OCI-LY1 (cell line): ENCODE results near the gene ITPK1.

Experiments
- H2AFZ ChIP-seq: fragments of 200-600 bp; sonication (generic), shearing (Covaris generic); 2 replicates; pipeline ENCODE4 v1.6.0; 2014; ENCODE audit warnings: antibody characterized with exemption, mild to moderate bottlenecking, low read length
- H3F3A ChIP-seq: fragments of 200-600 bp; sonication (generic), shearing (Covaris generic); 2 replicates; pipeline ENCODE4 v1.6.0; 2014; ENCODE audit warnings: mild to moderate bottlenecking, antibody characterized with exemption, low read length, moderate library complexity; ENCODE audit not compliant: insufficient read depth
- H3K27ac ChIP-seq: fragments of 200-600 bp; sonication (generic); 2 replicates; pipeline ENCODE4 v1.5.1; 2014; ENCODE audit warnings: low read length, mixed run types, mild to moderate bottlenecking, low read depth; ENCODE audit not compliant: poor library complexity, severe bottlenecking
- H3K27me3 ChIP-seq: fragments of 200-600 bp; sonication (generic); 2 replicates; pipeline ENCODE4 v1.6.0; 2014; ENCODE audit warnings: antibody characterized with exemption, mild to moderate bottlenecking, low read length, moderate library complexity; ENCODE audit not compliant: insufficient read depth
- H3K36me3 ChIP-seq: fragments of 200-600 bp; sonication (generic); 2 replicates; pipeline ENCODE4 v1.6.1; 2014; ENCODE audit warnings: mild to moderate bottlenecking, antibody characterized with exemption, low read length, moderate library complexity, mixed read lengths; ENCODE audit not compliant: insufficient read depth
- H3K4me1 ChIP-seq: fragments of 200-600 bp; sonication (generic); 2 replicates; pipeline ENCODE4 v1.5.1; 2014; ENCODE audit warnings: mild to moderate bottlenecking, low read length, moderate library complexity; ENCODE audit not compliant: insufficient read depth, severe bottlenecking
- H3K4me2 ChIP-seq: fragments of 200-600 bp; sonication (generic), shearing (Covaris generic); 2 replicates; pipeline ENCODE4 v1.6.1; 2014; ENCODE audit warnings: low read length
- H3K4me3 ChIP-seq: fragments of 200-600 bp; sonication (generic); 2 replicates; pipeline ENCODE4 v1.5.1; 2014; ENCODE audit warnings: low read length, low read depth, mild to moderate bottlenecking, mixed read lengths; ENCODE audit not compliant: poor library complexity, severe bottlenecking
- H3K79me2 ChIP-seq: fragments of 200-600 bp; shearing (Covaris generic); 2 replicates; pipeline ENCODE4 v1.6.1; 2016; ENCODE audit warnings: mixed run types, low read length, mixed read lengths; ENCODE audit not compliant: insufficient read depth
- H3K9ac ChIP-seq: fragments of 200-600 bp; sonication (generic), shearing (Covaris generic); 2 replicates; pipeline ENCODE4 v1.6.1; 2014; ENCODE audit warnings: mild to moderate bottlenecking, low read length, mixed read lengths
- H3K9me2 ChIP-seq: fragments of 200-600 bp; sonication (generic), shearing (Covaris generic); 2 replicates; pipeline ENCODE4 v1.6.1; 2014; ENCODE audit warnings: low read depth, mild to moderate bottlenecking, low read length, mixed read lengths
- H3K9me3 ChIP-seq: fragments of 200-600 bp; shearing (Covaris generic); 2 replicates; pipeline ENCODE4 v1.6.1; 2014; ENCODE audit warnings: low read length, mixed read lengths
- H4K20me1 ChIP-seq: fragments of 200-600 bp; sonication (generic), shearing (Covaris generic); 2 replicates; pipeline ENCODE4 v1.6.0; 2016; ENCODE audit warnings: mild to moderate bottlenecking, low read length; ENCODE audit not compliant: insufficient read depth
- EZH2 ChIP-seq: fragments of 200-600 bp; sonication (generic), shearing (Covaris generic); IDR thresholded peaks from 2 replicates; pipeline ENCODE4 v1.8.0; 2017; ENCODE audit warnings: borderline replicate concordance, mixed run types, mild to moderate bottlenecking, antibody characterized with exemption, low read length, moderate library complexity, mixed read lengths
- TF ChIP-seq, protein P1 (sequence below): fragments of 200-600 bp; sonication (generic), shearing (Covaris generic); IDR thresholded peaks from 2 replicates; pipeline ENCODE4 v1.5.1; 2017; ENCODE audit warnings: mild to moderate bottlenecking, antibody characterized with exemption, low read length, moderate library complexity, mixed read lengths

ITPK1 gene

GRCh38 chr14:93011141-93011529 lies 104.6 kb downstream of the ITPK1 start:
- Histone ChIP-seq H3K9me3 (no peaks in the 10 kb centered on the region), H3K9me2 (no peaks in the 10 kb centered on the region), H3K27ac (no peak overlapping the region), H3K79me2 (no peaks in the 10 kb centered on the region), H4K20me1 (no peaks in the 10 kb centered on the region), H3K9ac (no peak overlapping the region), H2AFZ (no peak overlapping the region), H3K4me2 (no peak overlapping the region), H3K4me3 (no peak overlapping the region), H3K27me3 (no peaks in the 10 kb centered on the region), H3K36me3 (no peaks in the 10 kb centered on the region), H3F3A (no peaks in the 10 kb centered on the region), H3K4me1 (peaks cover 8% of the 10 kb centered on the region)
- no peak for TF ChIP-seq EZH2
- TF ChIP-seq, protein P1, sequence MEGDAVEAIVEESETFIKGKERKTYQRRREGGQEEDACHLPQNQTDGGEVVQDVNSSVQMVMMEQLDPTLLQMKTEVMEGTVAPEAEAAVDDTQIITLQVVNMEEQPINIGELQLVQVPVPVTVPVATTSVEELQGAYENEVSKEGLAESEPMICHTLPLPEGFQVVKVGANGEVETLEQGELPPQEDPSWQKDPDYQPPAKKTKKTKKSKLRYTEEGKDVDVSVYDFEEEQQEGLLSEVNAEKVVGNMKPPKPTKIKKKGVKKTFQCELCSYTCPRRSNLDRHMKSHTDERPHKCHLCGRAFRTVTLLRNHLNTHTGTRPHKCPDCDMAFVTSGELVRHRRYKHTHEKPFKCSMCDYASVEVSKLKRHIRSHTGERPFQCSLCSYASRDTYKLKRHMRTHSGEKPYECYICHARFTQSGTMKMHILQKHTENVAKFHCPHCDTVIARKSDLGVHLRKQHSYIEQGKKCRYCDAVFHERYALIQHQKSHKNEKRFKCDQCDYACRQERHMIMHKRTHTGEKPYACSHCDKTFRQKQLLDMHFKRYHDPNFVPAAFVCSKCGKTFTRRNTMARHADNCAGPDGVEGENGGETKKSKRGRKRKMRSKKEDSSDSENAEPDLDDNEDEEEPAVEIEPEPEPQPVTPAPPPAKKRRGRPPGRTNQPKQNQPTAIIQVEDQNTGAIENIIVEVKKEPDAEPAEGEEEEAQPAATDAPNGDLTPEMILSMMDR, result no peak

GRCh38 chr14:93010522-93011140 lies 105.1 kb downstream of the ITPK1 start:
- Histone ChIP-seq H3F3A (no peaks in the 10 kb centered on the region), H3K27me3 (no peaks in the 10 kb centered on the region), H3K4me1 (peaks cover 8% of the 10 kb centered on the region), H3K27ac (no peak overlapping the region), H3K4me2 (no peak overlapping the region), H3K4me3 (no peak overlapping the region), H3K79me2 (no peaks in the 10 kb centered on the region), H3K36me3 (no peaks in the 10 kb centered on the region), H2AFZ (no peak overlapping the region), H3K9me2 (no peaks in the 10 kb centered on the region), H4K20me1 (no peaks in the 10 kb centered on the region), H3K9me3 (no peaks in the 10 kb centered on the region), H3K9ac (no peak overlapping the region)
- TF ChIP-seq, protein P1, result no peak
- TF ChIP-seq EZH2, result no peak

GRCh38 chr14:93010130-93010499 lies 105.6 kb downstream of the ITPK1 start:
- no peak for TF ChIP-seq EZH2
- TF ChIP-seq, protein P1, result no peak
- no peaks in the 10 kb centered on the region for H3F3A ChIP-seq
- H3K4me1 ChIP-seq, result peaks cover 8% of the 10 kb centered on the region
- no peaks in the 10 kb centered on the region for H3K27me3 ChIP-seq
- H3K4me3 ChIP-seq, result no peak overlapping the region
- no peaks in the 10 kb centered on the region for H3K9me3 ChIP-seq
- H3K9ac ChIP-seq, result no peak overlapping the region
- H4K20me1 ChIP-seq, result no peaks in the 10 kb centered on the region
- H3K79me2 ChIP-seq, result no peaks in the 10 kb centered on the region
- H3K36me3 ChIP-seq, result no peaks in the 10 kb centered on the region
- H2AFZ ChIP-seq, result no peak overlapping the region
- no peak overlapping the region for H3K27ac ChIP-seq
- no peak overlapping the region for H3K4me2 ChIP-seq
- no peaks in the 10 kb centered on the region for H3K9me2 ChIP-seq
